HT1080 (cell line): ENCODE measurements around the gene IRF6. TPM values are rescaled to one million over a fixed set of nuclear protein-coding genes. Genes with fewer than 3 reads are reported as not detected.

Source experiments
- DNase-seq: peaks from one replicate; pipeline ENCODE4 v3.0.0-alpha.2; 2015; ENCODE audit warnings: low read depth
- total RNA-seq: library from RNA; depleted of rRNA; stranded (reverse); fragments of >200 nt; shearing (Covaris generic); gene quantifications from 2 replicates; pipeline ENCODE4 v1.2.3, GENCODE V29; 2014

Gene IRF6
- total RNA-seq, 1 experiment from 2014 or later = 0.05 TPM

DNA sequence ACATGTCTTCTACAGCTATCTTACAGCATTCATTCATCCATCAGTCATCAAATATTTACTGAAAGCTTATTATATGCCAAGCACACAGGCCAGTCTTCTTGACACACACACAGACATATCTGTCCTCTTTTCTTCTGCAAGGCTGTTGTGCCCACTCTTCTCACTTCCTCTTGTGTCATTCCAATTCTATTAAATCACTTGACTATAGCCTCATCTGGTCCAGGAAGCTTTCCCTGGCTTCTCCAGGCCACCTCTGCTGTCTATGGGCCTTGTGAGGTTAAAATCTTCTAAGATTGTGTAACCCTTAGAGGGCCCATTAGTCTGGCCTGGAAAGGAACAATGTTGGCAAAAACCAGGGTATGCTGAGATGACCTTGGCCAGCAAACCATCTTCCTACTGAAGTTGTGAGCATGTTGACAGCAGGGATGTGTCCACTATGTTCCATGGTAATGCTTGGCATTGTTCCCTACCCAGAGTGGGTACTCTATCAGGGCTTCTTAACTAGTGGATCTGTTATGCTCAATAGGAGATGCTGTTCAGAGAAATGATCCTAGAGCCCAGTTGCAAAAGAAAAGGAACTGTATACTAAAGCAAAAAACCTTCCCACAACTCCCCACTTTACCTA is 44.8 kb downstream of the IRF6 start:
- DNase-seq = peak; percentile 54

GRCh38 chr1:209759829-209760359 is 46.0 kb downstream of the IRF6 start:
- DNase-seq = no peak

GRCh38 chr1:209758400-209758799 is 47.5 kb downstream of the IRF6 start:
- DNase-seq = no peak

DNA sequence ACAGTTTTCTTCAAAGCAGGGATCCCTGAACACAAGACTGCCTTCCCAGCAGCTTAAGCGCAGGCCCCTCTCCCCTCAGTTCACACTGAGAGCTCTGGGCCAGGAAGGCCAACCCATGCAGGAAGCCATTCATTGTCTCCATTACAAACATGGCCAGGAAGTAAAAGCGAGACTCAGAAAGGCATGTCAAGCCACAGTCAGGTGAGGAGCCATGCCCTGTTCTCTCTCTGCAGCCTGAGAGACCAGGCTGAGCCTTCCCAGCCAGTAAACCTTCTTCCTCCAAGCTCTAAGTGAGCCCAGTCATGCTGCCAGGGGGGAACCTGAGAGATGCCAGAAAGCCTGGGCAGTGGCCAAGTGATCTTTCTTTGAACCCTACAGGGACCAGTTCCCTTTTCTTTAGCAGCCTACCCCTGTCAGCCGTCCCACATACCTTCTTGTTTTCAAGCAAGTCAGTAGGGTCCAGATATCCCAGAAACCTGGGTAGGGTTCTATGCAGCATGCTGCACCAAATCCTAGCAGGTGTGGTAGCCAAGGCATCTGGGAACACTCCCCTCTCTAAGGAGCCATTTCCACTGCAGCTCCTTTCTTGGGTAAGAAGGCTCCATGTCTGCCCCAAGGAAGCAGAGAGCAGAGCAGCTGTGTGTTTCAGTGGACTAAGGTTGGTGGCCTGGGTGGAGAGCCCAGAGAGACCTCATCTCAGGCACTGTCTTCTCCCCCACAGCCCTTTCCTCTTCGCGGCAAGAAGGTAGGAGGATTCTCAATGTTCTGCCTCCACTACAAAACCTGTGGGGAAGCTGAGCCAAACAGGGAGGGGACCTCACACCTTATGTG is 49.1 kb downstream of the IRF6 start:
- no peak for DNase-seq

DNA sequence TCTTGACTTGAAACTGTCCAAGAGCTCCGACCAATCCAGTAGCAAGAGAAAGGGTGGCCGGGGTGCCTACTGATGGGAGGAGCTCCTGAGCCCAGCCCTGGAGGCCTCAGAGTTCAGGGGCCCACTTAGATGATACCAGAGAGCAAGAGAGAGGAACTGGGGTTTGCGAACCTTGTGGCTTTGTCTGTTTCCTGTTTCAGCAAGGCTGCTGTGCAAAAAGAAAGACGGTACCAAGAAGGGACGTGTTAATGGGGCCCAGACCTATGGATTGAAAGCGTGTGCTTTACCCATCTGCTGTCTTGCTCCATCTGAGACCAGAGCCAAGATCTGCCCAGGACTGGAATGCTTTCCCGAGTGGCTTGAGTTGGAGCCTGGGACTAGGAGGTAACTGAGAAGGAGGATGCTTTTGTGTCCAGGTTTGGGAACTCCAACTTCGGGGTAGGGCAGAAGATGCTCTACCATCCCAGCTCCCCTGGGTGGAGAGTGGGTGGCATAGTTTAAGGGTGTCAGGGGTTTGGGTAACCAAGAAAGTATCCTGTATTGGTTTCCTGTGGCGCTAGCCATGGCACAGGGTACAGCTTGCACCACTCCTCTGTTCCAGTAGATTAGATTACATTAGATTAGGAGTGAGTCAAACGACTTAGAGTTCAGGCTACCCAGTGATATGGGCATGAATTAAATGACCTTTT is 49.9 kb downstream of the IRF6 start, which contains the start of gene TRAF3IP3:
TRAF3IP3 (plus strand) TSS at position 128 of the 689 bp plus-strand sequence. CDS start 3,987 bp downstream, outside the sequence.
- DNase-seq = no peak

DNA sequence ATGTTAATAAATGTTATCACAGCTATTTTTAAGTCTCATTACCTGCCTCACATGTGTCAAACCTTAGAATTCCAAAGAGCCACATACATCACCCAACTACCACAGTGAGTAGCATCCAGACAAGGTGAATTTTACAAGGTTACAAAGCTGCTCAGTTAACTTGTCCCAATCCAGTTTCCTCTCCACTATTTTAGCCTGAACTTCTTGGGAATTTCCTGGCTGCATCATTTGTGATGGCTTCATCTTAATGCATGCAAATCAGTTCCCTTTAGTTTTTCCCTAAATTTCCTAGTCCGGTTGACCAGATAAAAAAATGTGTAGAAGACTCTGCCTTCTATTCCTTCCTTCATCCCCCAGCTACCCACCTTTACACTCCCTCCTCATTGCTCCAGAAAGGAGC is 50.7 kb downstream of the IRF6 start:
- DNase-seq = no peak

DNA sequence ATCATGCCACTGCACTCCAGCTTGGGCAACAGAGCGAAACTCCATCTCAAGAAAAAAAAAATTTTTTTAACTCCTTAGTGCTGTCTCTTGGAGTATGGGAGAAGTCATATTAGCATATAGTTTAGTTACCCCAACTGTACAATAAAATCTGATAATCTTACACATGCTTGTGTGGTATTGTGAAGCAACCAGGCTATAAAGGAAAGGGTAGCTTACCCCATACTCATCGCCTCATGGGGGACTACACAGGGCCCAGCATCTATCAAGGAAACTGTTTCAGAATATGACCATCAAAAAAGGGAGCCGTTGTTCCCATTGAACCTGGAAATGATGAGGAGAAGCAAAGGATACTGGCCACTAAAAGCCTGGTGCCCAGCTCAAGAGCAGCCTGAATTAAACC is 53.1 kb downstream of the IRF6 start:
- DNase-seq = no peak

GRCh38 chr1:209751627-209752231 is 54.2 kb downstream of the IRF6 start:
- no peak for DNase-seq

- DNase-seq = no peak
These were observed 56.1 kb downstream of the IRF6 start for GRCh38 chr1:209749670-209750323.

DNA sequence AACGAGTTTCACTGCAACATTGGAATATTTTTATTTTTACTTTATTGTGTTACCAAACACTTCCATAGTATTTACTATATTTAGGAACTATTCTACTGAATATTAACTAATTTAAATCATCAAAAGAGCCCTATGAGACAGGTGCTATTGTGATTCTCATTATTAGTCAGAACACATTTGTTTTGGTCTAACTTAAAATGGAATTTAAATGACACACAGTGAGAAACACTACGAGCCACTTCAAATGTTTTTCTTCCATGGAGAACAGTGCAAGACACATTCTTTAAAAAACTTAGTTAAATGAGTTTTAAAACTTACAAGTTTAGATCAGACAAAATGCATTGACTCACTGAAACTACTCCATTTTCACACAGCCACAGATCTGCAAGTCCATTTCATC is 56.7 kb downstream of the IRF6 start:
- no peak for DNase-seq

GRCh38 chr1:209748620-209749019 is 57.3 kb downstream of the IRF6 start:
- DNase-seq = no peak

GRCh38 chr1:209747580-209748262 is 58.2 kb downstream of the IRF6 start:
- DNase-seq = peak; percentile 98

GRCh38 chr1:209746451-209747165 is 59.3 kb downstream of the IRF6 start:
- DNase-seq = no peak

GRCh38 chr1:209743145-209743482 is 62.8 kb downstream of the IRF6 start:
- DNase-seq = peak; percentile 75

GRCh38 chr1:209742409-209743144 is 63.4 kb downstream of the IRF6 start:
- no peak for DNase-seq

- DNase-seq = no peak
These were observed 64.1 kb downstream of the IRF6 start for GRCh38 chr1:209741889-209742288.

DNA sequence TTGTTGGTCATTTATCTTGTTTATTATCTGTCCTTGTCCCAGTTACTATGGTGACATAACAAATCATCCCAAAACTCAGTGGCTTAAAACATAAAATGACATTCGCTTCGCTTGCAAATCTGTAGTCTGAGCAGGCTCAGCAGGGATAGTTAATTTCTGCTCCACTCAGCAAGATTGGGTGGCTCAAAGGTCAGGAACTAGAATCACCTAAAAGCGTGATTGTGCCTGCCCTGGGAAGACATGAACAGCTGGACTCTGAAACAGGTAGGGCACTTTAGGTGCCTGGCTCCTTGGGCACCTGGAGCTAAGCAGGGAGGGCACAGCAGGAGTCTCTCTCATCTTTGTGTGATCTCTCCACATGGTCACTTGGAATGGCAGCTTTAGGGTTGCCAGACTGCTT is 64.7 kb downstream of the IRF6 start:
- no peak for DNase-seq

DNA sequence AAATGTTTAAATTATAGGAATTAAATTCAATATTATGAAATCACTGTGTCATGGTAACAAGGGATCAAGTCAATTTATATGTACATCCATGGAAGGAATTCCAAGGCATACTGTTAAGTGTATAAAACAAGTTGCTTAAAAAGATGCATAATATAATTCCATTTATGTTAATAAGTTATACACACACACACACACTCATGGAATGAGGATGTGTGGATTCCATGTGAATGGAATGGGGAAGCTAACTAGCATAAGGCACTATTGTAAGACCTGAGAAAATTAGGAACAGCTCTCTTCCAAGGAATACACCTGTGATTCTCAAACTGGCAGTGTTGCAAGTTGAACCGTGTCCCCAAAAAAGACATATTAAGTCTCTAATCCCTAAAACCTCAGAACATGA is 67.7 kb downstream of the IRF6 start:
- no peak for DNase-seq

GRCh38 chr1:209737118-209737505 is 68.8 kb downstream of the IRF6 start:
- DNase-seq = no peak
